ENCODE results near the gene ALPG. TPM values are rescaled to one million over a fixed set of nuclear protein-coding genes. Genes with fewer than 3 reads are reported as not detected.
A peak's percentile ranks its signal among the peaks of the same experiment; 100 is the strongest.

The ALPG gene
- total RNA-seq, 1 experiment from 2014 or later, result 1.2 TPM

DNA sequence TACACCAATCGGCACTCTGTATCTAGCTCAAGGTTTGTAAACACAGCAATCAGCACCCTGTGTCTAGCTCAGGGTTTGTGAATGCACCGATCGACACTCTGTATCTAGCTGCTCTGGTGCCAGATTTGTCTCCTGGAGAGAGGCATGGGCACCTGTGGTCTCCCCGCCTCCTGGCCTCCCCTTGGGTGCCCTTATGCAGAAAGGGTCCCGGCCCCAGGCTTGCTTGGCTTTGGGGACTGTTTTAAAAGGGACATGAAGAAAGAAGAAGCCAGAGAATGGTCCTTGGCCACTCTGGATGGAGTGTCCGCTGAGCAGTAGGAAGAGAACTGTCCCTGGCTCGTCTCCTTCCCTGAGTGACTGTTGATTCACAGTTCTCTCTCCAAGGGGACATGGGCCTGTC is 39.6 kb upstream of the ALPG start (continued):
- TF ChIP-seq, protein P1, sequence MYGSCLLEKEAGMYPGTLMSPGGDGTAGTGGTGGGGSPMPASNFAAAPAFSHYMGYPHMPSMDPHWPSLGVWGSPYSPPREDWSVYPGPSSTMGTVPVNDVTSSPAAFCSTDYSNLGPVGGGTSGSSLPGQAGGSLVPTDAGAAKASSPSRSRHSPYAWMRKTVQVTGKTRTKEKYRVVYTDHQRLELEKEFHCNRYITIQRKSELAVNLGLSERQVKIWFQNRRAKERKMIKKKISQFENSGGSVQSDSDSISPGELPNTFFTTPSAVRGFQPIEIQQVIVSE (CRISPR knock-in tag; IDR thresholded peaks at IDR 0.05; ENCODE audit: borderline replicate concordance), result no peak
- TF ChIP-seq, protein P2, sequence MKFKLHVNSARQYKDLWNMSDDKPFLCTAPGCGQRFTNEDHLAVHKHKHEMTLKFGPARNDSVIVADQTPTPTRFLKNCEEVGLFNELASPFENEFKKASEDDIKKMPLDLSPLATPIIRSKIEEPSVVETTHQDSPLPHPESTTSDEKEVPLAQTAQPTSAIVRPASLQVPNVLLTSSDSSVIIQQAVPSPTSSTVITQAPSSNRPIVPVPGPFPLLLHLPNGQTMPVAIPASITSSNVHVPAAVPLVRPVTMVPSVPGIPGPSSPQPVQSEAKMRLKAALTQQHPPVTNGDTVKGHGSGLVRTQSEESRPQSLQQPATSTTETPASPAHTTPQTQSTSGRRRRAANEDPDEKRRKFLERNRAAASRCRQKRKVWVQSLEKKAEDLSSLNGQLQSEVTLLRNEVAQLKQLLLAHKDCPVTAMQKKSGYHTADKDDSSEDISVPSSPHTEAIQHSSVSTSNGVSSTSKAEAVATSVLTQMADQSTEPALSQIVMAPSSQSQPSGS (CRISPR knock-in tag; IDR thresholded peaks at IDR 0.05; ENCODE audit: borderline replicate concordance, low read depth), result no peak

DNA sequence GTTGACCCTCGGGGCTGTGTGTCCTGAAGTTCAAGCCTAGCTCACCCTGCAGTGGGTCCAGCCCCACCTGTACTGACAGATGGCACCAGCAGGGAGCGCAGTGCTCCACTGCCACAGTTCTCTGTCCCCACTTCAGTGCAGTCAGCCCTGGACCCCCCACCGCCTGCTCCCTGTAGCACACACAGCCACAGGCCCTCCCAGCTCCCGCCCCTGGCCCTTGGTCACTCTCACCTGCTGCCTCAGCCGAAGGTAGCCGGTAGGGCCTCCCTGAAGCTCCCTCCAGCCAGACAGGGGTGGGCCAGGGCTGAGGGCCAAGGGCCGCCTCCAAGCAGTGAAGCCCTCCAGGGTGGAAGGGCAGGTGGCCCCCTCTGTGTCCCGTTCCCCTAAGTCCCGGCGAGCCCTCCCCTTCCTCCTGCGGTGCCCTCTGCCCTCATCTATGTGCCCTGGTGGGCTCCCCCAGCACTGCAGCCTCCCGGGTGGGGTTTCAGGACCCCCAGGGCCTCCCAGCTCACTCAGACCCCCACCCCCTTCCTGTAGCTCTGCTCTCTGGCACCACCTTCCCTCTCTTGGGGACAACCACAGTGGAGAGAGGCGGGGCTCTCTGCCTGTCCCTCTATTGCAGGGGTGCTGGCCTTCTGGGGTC is 38.9 kb upstream of the ALPG start:
- no peak for TF ChIP-seq CREB1 (CRISPR knock-in tag; IDR thresholded peaks at IDR 0.05)
- TF ChIP-seq, protein P3, sequence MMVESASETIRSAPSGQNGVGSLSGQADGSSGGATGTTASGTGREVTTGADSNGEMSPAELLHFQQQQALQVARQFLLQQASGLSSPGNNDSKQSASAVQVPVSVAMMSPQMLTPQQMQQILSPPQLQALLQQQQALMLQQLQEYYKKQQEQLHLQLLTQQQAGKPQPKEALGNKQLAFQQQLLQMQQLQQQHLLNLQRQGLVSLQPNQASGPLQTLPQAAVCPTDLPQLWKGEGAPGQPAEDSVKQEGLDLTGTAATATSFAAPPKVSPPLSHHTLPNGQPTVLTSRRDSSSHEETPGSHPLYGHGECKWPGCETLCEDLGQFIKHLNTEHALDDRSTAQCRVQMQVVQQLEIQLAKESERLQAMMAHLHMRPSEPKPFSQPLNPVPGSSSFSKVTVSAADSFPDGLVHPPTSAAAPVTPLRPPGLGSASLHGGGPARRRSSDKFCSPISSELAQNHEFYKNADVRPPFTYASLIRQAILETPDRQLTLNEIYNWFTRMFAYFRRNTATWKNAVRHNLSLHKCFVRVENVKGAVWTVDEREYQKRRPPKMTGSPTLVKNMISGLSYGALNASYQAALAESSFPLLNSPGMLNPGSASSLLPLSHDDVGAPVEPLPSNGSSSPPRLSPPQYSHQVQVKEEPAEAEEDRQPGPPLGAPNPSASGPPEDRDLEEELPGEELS (CRISPR knock-in tag; IDR thresholded peaks at IDR 0.05), result 0 out of 2 replicates have a peak, but pooled peaks have one; percentile 11
- TF ChIP-seq, protein P4, sequence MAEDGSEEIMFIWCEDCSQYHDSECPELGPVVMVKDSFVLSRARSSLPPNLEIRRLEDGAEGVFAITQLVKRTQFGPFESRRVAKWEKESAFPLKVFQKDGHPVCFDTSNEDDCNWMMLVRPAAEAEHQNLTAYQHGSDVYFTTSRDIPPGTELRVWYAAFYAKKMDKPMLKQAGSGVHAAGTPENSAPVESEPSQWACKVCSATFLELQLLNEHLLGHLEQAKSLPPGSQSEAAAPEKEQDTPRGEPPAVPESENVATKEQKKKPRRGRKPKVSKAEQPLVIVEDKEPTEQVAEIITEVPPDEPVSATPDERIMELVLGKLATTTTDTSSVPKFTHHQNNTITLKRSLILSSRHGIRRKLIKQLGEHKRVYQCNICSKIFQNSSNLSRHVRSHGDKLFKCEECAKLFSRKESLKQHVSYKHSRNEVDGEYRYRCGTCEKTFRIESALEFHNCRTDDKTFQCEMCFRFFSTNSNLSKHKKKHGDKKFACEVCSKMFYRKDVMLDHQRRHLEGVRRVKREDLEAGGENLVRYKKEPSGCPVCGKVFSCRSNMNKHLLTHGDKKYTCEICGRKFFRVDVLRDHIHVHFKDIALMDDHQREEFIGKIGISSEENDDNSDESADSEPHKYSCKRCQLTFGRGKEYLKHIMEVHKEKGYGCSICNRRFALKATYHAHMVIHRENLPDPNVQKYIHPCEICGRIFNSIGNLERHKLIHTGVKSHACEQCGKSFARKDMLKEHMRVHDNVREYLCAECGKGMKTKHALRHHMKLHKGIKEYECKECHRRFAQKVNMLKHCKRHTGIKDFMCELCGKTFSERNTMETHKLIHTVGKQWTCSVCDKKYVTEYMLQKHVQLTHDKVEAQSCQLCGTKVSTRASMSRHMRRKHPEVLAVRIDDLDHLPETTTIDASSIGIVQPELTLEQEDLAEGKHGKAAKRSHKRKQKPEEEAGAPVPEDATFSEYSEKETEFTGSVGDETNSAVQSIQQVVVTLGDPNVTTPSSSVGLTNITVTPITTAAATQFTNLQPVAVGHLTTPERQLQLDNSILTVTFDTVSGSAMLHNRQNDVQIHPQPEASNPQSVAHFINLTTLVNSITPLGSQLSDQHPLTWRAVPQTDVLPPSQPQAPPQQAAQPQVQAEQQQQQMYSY (CRISPR knock-in tag; IDR thresholded peaks at IDR 0.05), result 0 out of 2 replicates have a peak, but pooled peaks have one; percentile 13
- TF ChIP-seq, protein P5, sequence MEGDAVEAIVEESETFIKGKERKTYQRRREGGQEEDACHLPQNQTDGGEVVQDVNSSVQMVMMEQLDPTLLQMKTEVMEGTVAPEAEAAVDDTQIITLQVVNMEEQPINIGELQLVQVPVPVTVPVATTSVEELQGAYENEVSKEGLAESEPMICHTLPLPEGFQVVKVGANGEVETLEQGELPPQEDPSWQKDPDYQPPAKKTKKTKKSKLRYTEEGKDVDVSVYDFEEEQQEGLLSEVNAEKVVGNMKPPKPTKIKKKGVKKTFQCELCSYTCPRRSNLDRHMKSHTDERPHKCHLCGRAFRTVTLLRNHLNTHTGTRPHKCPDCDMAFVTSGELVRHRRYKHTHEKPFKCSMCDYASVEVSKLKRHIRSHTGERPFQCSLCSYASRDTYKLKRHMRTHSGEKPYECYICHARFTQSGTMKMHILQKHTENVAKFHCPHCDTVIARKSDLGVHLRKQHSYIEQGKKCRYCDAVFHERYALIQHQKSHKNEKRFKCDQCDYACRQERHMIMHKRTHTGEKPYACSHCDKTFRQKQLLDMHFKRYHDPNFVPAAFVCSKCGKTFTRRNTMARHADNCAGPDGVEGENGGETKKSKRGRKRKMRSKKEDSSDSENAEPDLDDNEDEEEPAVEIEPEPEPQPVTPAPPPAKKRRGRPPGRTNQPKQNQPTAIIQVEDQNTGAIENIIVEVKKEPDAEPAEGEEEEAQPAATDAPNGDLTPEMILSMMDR (IDR thresholded peaks at IDR 0.05), result peak; percentile 47
- Mint-ChIP-seq H3K9me3 (no peaks in the 10 kb centered on the region), H3K27ac (no peak overlapping the region), H3K4me3 (no peak overlapping the region), H3K36me3 (no peaks in the 10 kb centered on the region), H3K4me1 (peaks cover 9% of the 10 kb centered on the region), H3K27me3 (ENCODE audit: low read depth) (no peaks in the 10 kb centered on the region; the same call in 1 of the 2 replicates)
- peak; percentile 83 for DNase-seq (ENCODE audit: low spot score)
- peak; percentile 58 for ATAC-seq
- POLR2A ChIA-PET, result interaction anchor here (0.6 to 1.8 kb wide), 2 partner anchors 62 to 68 kb away, joined by 3 to 6 read pairs; no protein-coding TSS in a partner anchor
- CTCF ChIA-PET, result interaction anchor here (0.5 to 6.4 kb wide), 37 partner anchors 9 to 467 kb away, joined by 3 to 78 read pairs (median 6); partner anchors contain the start of genes ALPP and CHRND

DNA sequence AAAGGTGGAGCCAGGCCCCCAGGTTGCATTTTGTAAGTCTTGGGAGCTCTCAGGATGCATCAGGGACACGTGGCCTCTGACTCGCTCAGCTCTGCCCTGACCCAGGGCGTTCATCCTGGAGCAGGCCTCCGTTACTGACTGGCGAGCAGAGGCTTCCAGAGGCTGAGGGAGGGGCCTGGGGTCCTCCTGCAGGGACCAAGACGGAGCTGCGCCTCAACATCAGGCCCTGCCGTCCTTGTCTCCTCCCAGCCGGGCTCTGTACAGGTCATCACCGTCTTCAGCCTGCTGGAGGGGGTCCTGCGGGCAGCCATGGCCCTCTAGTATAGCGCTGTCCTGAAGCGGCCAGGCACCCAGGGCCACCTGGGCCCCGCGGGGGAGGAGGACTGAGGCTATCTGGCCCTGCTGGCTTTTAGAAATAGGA is 38.3 kb upstream of the ALPG start:
- ATAC-seq, result peak; percentile 6; the same call in 1 of the 2 replicates
- ChIA-PET CTCF (interaction anchor here (0.6 to 6.4 kb wide), 20 partner anchors 8 to 440 kb away, joined by 3 to 78 read pairs (median 9); partner anchors contain the start of gene ALPP), POLR2A (interaction anchor here (1.8 kb wide), 1 partner anchor 68 kb away, joined by 6 read pairs; no protein-coding TSS in a partner anchor)
- DNase-seq (ENCODE audit: low spot score), result peak; percentile 19
- H3K4me1 Mint-ChIP-seq, result peaks cover 9% of the 10 kb centered on the region
- no peak overlapping the region for H3K4me3 Mint-ChIP-seq
- H3K27ac Mint-ChIP-seq, result no peak overlapping the region
- no peaks in the 10 kb centered on the region for H3K9me3 Mint-ChIP-seq
- H3K27me3 Mint-ChIP-seq (ENCODE audit: low read depth), result no peaks in the 10 kb centered on the region; the same call in 1 of the 2 replicates
- H3K36me3 Mint-ChIP-seq, result no peaks in the 10 kb centered on the region
- TF ChIP-seq, protein P6, sequence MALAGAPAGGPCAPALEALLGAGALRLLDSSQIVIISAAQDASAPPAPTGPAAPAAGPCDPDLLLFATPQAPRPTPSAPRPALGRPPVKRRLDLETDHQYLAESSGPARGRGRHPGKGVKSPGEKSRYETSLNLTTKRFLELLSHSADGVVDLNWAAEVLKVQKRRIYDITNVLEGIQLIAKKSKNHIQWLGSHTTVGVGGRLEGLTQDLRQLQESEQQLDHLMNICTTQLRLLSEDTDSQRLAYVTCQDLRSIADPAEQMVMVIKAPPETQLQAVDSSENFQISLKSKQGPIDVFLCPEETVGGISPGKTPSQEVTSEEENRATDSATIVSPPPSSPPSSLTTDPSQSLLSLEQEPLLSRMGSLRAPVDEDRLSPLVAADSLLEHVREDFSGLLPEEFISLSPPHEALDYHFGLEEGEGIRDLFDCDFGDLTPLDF (CRISPR knock-in tag; IDR thresholded peaks at IDR 0.05), result no peak
- TF ChIP-seq, protein P7, sequence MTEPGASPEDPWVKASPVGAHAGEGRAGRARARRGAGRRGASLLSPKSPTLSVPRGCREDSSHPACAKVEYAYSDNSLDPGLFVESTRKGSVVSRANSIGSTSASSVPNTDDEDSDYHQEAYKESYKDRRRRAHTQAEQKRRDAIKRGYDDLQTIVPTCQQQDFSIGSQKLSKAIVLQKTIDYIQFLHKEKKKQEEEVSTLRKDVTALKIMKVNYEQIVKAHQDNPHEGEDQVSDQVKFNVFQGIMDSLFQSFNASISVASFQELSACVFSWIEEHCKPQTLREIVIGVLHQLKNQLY (CRISPR knock-in tag; IDR thresholded peaks at IDR 0.05), result no peak
- TF ChIP-seq, protein P8, sequence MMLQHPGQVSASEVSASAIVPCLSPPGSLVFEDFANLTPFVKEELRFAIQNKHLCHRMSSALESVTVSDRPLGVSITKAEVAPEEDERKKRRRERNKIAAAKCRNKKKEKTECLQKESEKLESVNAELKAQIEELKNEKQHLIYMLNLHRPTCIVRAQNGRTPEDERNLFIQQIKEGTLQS (CRISPR knock-in tag; conservative IDR thresholded peaks at IDR 0.05), result no peak
- TF ChIP-seq SMAD3 (CRISPR knock-in tag; IDR thresholded peaks at IDR 0.05; ENCODE audit: borderline replicate concordance) (no peak), ZNF138 (CRISPR knock-in tag; conservative IDR thresholded peaks at IDR 0.05) (no peak)
- TF ChIP-seq, protein P4 (CRISPR knock-in tag; IDR thresholded peaks at IDR 0.05), result no peak

All from WTC11 (cell line).